ENCODE data around the gene NSMCE1.

The NSMCE1 gene

DNA sequence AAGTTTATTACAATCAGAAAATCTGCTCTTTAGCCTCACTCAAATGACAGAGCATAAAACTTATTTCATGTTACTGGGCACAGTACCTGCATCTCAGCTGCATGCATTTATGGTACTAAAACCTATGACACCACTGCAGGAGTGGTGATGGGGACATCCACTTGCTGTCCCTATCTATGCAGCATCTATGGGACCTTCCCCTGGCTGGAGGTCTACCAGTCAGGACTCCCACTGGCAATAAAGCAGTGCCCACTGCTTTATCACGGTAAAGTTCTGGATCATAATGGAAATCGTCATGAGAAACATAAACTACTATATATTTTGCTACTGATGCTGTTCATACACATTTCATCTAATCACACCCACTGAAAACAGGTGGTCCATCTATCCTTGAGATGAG is 26.2 kb downstream of the NSMCE1 start:
- DNase-seq = no peak

- DNase-seq = no peak
Observed at GRCh38 chr16:27241658-27242057, 26.9 kb downstream of the NSMCE1 start.

DNA sequence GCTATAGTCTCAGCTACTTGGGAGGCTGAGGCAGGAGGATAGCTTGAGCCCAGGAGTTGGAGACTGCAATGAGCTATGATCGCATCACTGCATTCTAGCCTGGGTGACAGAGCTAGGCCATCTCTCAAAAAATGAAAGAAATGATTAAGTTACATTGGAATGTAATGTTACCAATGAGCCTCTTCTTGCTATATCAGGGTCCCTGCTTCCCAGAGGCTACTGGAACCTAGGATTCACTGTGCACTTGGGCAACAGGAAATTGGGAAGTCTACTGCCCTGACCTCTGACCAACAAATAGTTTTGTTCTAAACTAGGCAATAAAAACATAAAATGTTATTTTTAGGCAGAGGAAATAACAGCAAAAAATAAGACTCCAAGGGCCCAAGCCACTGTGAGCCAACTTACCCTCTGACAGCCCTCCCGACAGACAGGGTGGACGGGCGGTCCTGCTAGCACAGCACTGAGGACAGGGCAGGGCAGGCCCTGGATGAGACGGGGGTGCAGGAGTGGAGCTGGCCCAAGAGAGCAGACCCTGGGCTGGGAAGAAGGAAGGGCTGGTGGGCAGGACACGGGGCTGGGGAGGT is 27.5 kb downstream of the NSMCE1 start:
- DNase-seq = no peak

- DNase-seq = no peak
Observed at GRCh38 chr16:27239906-27240655, 28.5 kb downstream of the NSMCE1 start.

DNA sequence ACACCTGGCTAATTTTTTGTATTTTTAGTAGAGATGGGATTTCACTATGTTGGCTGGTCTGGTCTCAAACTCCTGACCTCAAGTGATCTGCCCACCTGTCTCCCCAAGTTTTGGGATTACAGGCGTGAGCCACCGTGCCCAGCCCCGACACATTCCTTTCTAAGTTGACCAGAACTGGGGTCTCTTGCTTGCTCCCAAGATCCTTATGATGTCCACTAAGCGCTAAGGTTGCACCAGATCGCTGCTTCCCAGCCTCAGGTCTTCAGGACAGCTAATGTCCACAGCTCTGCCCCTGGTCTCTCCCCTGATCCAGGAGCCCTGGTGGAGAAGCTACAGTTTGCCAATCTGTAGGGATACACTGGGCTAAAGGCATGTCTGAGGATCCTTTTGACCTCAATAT is 29.5 kb downstream of the NSMCE1 start:
- DNase-seq = no peak

DNA sequence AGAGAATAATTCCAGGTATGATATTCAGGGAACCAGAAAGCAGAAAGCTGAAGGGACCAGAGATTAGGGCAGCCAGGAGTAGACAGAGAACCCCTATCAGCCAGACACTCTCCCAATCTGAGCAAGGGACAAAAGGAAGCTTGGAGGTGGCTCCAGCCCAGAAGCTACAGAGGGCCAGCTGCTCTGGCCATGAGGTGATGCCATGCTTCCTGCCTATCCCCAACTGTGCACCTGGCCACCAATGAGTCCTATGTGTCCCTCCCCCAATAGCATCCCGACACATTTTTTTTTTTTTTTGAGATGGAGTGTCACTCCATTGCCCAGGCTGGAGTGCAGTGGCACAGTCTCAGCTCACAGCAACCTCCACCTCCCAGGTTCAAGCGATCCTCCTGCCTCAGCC is 30.0 kb downstream of the NSMCE1 start:
- no peak for DNase-seq

DNA sequence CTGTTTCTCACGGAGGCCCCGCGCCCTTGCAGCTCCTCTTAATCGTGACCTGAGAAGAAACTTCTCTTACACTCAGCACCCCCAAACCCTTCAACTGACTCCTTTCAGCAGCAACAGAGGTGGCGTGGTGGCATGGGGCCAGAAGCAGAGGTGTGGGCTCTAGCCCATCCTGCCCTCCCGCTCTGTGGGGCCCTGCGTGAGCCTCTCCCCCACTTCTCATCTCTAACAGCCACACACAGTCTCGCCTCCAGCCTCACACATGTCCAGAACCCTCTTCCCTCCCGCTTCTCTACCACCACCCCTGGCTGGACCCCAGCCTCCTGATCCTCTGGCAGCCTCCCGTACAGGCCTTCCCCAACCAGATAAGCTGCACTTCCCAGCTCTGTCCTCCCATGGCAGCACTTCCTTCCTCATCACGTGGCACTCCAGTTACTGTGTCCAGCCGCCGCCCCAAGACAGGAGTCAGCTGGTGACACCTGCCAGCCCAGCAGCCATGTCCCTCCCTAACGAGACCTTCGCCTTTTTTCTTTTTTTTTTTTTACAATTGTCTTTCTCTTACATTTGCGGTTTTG is 30.5 kb downstream of the NSMCE1 start:
- peak; percentile 57 for DNase-seq

DNA sequence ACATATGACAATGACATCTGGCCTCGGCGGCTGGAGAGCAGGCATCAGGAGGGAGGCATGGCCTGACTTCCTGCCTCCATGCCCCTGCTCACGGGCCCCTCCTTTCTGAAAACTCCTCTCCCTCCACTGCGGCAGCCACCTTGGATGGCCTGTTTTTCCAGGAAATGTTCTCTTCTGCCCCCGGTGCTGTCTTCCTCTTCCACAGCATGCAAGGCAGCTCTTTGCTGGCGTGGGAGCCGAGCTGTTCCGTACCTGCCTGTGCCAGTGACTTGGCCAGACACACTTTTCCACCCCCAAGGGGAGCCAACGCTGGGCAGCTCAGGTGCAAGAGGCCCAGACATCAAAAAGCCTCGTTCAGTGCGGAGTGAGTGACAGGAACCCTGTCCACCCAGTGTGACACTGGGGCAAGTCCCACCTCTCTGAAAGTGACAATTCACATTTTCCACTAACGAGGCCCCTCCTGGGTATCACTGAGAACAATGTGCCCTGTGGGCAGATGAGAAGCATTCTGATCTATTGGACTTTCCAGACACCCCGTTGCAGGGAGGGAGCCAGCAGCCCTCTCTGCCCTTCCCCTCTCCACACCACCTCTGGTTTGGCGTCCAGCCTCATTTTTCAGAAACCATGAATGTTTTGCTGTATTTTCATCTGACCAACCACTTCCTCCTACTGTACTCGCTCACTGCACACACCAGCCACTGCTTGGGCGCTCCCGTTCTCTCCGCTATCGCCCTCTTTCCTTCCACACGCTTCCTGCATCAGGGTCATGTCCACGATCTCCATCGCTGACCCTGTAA is 31.2 kb downstream of the NSMCE1 start:
- peak; percentile 23 for DNase-seq

DNA sequence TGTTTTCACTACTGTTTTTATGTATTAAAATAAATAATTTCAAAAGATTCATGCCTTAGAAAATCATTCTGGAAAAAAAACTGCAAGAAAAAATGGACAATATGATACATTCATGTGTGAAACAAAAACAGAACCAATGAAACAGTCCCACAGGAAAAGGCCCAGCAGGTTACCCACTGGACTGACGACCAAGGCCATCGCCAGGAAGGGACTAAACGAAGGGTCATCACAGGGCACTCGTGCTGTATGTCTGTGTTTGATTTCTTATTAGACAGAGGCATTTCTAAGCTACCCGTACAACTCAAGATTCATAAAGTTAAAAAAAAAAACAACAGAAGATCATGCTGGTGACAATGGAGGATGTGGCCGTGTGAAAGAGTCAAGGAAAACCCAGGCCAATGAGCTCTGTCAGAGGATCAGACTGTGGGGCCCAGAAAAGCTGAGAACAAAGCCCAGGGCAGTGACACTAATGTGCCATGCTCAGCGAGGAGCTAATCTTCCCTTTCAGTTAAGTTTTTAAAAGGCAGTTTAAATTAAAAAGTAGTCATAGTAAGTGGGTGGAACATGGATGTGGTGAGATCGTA is 31.8 kb downstream of the NSMCE1 start:
- no peak for DNase-seq

DNA sequence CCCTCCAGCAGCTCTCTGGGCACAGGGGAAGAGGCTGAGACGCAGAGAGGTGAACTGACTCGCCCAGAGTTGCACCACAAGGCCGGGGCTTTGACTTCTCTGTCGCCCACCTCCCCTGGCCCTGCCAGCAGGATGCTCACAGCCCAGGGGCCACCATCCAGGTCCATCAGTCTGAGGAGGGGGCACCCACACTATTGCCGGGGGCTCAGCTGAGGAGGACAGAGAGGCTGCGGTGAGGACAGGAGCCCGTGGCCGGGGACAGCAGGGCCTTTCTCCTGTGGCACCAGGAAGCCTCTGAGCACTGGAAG is 32.7 kb downstream of the NSMCE1 start:
- DNase-seq = no peak

DNA sequence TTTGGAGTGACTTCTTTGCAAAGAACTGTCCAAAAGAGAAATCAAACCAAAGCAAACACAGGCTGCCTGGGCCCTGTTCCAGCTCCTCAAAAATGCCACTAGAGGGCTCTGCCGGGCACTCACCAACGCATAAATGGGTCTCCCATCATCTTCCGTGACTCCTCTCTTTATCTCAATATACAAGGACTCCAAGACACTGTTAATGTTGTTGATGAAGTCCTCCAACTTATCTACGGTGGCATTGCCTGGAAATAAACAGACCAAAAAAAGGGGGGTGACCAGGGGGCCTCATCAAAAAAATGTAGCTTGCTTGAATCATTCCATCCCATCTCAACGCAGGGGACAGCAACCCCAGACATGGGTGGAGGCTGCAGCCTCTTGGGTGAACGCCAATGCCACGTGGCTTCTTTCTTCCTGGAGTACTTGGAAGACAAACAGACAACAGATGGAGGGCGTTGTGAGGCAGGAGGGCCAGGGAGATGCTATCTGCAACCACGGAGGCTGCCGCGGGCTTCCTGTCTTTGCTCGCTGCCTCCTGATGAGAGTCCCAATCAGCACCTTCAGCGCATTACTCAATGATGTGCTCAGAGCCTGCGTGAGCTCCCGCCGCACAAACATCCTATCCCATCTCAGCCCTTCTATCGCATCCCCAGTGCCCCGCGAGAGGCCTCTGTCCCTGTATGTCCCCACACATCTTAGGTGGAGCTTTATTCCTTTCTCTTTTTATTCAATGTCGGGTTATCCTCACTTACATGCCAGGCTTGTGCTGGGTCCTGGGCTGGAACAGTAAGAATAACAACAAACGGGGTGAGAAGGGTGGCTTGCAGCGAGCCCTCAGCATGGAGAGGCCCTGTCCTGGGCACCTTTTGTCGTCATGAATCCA is 33.3 kb downstream of the NSMCE1 start:
- DNase-seq = peak; percentile 72

DNA sequence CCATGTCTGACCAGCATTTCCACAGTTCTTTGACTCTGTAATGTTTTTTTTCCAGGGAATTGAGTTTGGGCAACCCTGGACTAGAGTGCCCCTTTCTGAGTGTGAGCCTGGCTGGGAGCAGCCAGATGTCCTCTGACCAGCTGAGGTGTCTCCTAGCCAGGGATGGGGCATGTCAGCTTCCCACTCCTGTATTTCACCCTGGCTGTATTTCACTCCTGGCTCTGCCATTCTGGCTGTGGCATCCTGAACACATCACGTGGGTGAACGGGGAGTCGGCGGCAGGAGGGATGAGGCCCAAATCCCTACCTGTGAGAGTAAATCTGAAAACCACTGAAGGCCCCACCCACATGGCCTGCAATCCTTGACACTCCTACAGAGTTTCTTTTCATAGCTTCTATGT is 34.0 kb downstream of the NSMCE1 start:
- DNase-seq = no peak

GRCh38 chr16:27234171-27234570 is 34.4 kb downstream of the NSMCE1 start:
- no peak for DNase-seq

- DNase-seq = no peak
Observed at GRCh38 chr16:27233731-27234130, 34.8 kb downstream of the NSMCE1 start.

DNA sequence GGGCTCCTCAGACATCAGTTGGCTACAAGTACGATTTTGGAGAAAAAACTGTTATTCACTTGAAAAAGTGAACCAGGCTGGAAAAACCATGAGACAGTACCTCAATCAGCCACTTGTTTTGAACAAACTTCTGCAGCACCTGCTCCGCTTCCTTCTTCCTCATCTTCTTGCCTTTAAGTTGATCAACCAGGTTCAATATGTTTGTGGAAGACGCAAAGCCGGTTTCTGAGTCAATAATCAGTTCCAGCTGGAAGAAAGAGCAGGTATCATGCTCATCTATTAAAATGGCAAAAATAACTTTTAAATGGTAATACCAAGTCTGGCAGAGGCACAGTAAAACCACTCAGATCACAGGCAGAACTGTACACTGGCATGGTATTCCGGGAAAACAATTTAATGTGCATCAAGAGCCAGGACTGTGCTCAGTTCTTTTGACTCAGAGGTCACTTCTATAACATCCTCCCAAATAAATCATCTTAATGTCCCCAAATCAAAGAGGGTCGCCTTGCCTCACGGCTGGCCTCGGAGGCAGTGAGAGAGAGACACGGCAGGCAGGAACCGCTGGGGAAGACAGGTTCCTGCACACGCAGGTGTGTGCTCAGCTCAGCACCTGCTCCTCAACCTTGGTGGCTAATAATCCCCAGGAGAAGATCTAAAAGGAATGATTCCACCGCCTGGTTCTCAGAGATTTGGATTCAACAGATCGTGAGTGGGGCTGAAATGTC is 35.5 kb downstream of the NSMCE1 start:
- DNase-seq = no peak

DNA sequence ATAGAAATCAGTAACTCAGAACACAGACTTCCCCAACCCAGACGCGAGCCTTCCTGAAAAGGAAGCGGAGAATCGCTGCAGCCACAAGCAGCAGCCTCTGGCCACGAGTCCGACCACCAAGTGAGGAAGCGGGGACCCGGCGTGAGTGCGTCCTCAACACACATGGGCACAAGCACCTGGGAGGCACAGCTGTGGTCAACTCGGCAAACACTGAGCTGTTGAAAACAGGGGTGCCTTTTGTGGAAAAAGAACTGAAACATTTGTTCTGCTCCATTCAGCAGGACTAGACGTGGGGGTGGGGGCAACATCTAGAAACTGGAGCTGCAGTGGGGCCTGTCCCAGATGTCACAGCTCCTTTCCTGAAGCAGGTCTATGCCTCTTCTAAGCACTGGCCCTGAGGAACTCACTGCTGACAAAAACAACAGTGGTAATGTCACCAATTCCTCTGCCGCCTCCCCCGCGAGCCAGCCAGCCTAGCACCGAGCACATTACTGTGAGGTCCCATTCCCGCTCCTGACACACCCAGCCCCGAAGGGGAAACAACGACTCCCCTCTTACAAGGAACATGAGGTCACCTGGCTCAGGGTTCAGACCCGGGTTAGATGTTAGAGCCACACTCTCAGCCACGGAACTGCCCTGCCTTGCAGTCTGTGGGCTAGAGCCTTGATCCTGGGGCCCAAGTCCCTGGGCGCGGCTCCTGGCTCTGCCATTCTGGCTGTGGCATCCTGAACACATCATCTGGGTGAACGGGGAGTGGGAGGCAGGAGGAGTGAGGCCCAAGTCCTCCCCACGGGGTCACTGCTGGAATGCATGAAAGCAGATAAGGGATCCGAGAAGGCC is 36.3 kb downstream of the NSMCE1 start:
- peak; percentile 40 for DNase-seq

DNA sequence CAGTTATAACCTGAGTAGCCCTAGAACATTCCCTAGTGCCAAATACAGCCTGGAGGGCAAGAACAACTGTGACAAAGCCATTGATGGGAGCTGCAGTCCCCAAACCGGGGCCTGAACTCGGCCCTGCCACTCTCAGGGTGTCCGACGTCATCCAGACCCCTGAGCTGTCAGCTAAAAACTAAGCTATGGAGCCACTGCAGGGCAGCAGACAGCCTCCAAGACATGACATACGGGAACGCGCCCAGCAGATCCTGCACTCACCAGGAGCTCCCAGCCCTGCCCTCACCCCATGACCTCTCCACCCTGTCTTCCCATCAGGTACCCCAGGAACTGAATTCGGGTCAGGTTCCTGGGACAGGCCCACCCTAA is 36.9 kb downstream of the NSMCE1 start:
- no peak for DNase-seq

- no peak for DNase-seq
Observed at GRCh38 chr16:27230562-27231001, 38.0 kb downstream of the NSMCE1 start.

DNA sequence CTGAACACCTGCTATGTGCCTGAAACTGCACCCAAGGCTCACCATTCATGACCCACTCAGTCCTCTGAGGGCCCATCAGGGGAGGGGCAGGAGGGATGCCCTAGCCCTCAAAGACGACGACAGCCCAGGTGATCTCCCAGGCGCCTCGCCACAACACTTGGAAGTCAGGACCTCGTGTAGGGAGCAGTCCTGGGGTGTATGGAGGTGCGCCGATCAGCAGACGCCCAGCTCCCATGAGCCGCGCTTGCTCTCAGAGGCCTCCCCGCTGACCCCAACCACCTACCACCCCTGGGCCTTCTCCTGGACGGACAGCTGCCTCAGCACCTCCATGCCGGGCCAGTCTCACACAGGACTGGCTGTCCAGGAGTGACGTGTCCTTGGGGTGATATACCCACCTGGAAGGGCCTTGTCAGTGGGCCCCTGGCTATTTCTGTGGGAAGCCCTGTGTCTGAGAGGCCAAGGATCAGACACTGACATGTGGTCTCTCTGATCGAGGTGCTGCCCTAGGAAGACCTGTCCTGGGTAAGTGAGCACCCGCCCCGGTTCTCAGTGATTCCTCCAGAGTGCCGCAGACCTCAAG is 38.6 kb downstream of the NSMCE1 start:
- DNase-seq = no peak
